Fibroblast of skin of left quadriceps (primary cell): ENCODE results near the gene FBN1.

Experiments
- DNase-seq, 2 experiments: peaks; one replicate each; pipeline ENCODE4 v3.0.0-alpha.2; 2013; ENCODE audit warnings: low read depth in 2 of 2

Gene FBN1

DNA sequence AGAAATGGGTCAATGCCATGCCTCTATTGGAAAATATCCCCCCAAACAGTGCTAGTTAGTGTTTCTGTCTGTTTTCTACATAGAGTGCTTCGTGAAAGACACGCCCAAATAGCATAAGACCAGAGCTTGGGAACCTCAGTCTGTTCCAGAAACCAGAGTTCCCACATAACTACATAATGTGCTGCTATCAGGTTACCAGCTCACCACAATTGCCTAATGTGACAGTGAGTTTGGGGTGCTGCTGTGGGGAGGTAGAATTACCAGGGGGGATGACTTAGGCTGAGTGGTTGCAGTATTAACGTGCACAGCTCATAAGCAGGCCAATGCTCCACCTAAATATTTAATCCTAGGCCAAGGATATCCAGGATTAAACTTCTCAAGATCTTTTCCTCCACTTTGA is 275.0 kb downstream of the FBN1 start:
- peak; percentile 70 to 72 for DNase-seq

DNA sequence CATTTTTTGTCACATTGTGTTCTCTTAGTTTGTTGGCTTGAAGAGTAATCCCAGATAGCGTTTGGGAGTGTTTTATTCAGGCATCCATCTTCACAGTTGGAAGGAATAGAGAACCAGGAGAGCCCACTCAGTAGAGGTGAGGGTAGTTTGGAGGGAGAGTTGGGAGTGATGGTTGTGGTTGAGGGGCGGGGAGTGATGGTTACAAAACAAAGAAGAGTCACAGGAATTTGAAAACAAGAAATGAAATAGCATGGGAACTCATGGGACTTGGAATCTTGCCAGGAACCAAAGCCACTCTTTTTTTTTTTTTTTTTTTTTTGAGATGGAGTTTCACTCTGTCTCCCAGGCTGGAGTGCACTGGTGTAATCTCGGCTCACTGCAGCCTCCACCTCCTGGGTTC is 278.0 kb downstream of the FBN1 start:
- DNase-seq: no peak

DNA sequence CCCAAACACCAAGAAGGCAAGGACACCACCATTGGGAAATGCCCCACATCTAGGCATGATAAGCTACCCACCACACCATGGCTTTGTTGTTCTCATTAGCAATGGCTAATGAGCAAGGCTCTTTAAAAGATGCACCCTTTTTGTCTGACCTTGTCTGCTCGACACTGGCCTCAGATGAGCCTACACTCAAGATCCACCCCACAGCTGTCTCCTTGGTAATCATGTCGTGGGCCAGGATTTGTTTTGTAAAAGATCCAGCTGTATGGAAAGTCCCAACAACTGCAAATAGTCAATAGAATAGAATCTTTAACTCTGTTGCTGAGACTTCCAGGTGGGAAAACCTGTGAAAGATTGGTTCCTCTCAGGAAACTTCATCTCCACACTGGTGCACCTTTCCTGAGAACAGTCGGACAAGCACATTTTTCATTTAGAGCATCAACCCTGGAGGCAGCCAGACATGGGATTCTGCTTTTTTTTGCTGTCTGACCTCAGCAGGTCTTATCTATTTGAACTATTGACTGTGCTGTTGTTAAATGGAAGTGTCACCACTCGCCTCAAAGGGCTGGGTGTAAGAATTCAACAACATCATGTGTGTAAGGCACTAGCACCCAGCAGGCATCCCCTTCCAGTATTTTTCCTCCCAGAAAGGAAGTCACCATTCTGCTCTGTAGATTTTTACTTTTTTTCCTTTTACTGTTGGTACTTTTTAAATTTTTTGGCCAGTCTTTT is 278.8 kb downstream of the FBN1 start:
- DNase-seq: no peak

DNA sequence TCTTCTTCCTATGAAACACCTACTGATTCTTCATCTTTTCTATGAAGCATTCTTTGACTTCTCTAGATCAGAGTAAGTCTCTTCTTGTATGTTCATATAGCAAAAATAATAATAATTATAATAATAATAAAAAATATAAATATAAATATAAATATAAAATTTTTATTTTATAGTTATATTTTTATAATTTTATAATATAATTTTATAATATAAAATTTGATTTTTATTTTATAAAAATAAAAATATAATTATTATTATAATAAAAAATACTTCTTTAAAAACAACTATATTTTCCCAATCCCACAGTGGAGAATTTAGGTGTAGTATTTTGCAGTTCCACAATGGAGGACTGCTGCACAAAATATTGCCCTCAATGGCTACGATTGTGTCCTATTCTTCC is 279.9 kb downstream of the FBN1 start:
- DNase-seq: no peak

DNA sequence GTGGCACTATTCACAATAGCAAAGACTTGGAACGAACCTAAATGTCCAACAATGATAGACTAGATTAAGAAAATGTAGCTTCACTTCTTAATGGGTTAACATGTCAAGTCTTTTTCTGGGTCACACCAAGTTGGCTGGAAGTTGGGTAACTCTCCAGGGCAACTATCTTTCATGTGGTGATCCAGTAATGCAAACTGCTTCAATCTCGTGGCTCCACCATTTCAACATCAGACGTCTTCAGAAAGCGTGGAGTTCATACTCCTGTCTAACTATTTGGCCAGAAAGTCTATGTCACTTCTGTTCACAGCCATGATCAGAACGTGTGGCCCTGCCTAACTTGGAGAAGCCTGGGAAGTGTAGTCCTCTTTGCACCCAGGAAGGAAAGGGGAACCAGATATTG is 282.0 kb downstream of the FBN1 start:
- DNase-seq: no peak

DNA sequence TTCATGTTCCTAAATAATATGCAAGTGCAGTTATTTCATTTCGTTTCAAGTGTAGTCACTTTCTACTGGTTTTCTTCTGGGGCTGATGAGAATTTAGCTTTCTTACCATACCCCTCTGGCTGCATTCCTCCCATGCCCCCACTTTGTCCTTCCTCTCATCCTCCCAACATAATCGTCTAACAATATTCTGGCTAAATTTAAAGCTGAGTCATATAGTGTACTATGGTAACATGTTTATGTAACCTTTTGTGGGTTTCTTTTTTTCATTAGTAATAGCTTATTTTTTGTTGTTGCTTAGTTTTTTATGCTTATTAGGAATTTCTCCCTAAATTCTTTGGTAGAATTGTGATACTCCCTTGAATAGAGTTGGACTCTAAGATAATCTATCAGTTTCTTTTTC is 283.8 kb downstream of the FBN1 start:
- no peak for DNase-seq

DNA sequence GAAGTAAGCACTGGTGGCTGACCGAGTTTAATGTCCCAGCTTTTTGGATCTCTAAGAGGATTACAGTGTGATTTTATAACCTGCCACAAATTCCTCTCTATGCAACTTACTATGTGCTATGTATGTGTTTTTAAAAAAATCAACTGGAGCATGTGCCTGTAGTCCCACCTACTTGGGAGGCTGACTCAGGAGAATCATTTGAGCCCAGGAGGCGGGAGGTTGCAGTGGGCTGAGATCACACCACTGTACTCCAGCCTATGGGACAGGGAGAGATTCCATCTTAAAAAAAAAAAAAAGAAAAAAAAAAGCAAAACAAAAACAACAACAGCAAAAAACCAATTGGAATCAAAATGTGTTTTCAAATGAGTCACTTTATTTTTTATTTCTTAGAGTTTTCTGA is 284.7 kb downstream of the FBN1 start:
- DNase-seq: no peak
